Left lobe of liver (tissue), 2 donors: ENCODE data around the gene NR6A1. TPM values are rescaled to one million over a fixed set of nuclear protein-coding genes. Genes with fewer than 3 reads are reported as not detected.
A peak's percentile ranks its signal among the peaks of the same experiment; 100 is the strongest.

ENCODE experiments used
- ATAC-seq: fragments of 200-7000 bp; cut with Tn5 transposase; one replicate; pipeline ENCODE4 v1.9.1; 2020; ENCODE audit warnings: mild to moderate bottlenecking, moderate library complexity
- DNase-seq: peaks from one replicate; pipeline ENCODE4 v3.0.0-alpha.2; 2020; ENCODE audit warnings: low spot score
- total RNA-seq: library from RNA; stranded (reverse); gene quantifications from one replicate; pipeline ENCODE4 v1.2.1, GENCODE V29; 2021
- donor health status: DM: no; HTN: no; CAD: no; lungs with moderate emphysema.
- donor health status: DM: no; HTN: yes; CAD: no.

Gene NR6A1
- total RNA-seq, 1 donor from 2014 or later, result 2.4 TPM

DNA sequence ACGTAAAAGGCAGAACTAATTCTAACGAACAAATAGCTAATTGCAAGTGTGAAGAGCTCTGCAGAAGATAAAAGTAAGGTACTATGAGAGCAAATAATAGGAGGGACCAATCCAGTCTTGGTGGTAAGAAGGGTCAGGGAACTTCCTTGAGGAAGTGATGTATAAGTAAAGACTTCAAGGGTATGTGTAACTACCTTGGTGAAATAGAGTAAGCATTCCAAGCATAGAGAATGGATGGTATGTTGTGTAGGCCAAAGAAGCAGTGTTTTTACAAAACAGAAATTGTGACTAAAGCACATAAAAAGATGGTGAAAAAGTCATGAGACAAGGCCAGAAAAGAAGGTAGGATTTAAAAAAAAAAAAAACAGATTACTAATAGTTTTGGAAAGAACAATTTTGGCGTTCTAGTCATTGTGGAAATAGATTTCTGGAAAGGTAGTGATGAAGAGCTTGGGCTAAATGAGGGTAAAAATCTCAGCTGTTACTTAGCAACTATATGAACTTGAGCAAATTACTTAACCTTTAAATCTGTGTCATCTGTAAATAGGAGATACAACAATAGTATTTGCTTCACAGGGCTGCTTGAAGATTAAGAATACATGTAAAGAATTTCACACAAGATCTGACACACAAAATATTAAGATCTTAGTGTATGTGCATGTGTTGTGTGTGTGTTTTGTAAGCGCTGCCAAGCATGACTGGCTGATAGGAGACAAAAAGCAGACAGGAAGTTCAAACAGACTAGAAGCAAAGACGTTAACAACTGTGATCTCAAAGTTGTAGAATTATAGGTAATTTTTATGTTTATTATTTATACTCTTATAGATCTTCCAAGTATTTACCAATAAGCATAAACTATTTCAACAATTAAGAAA lies 73.5 kb downstream of the NR6A1 start:
- no peak for ATAC-seq
- DNase-seq, result no peak

DNA sequence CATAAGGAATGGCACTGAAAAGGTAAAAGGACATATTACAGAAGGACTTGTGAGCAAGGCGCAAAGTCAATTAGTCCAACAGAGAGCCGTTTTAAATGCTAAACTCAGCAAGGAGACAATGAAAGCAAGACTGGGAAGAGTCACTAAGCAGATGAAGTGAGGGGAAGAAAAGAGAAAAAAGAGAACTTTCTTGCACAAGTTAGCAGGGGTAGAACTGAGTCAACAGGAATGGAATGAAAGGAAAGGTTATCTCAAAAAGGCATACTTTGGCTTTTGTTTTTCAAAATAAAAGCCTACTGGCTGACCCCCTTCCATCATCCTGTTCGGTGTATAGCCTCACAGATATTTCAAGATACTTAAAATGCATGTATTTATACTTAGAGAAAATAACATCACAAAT lies 75.0 kb downstream of the NR6A1 start:
- DNase-seq, result no peak
- ATAC-seq, result no peak

DNA sequence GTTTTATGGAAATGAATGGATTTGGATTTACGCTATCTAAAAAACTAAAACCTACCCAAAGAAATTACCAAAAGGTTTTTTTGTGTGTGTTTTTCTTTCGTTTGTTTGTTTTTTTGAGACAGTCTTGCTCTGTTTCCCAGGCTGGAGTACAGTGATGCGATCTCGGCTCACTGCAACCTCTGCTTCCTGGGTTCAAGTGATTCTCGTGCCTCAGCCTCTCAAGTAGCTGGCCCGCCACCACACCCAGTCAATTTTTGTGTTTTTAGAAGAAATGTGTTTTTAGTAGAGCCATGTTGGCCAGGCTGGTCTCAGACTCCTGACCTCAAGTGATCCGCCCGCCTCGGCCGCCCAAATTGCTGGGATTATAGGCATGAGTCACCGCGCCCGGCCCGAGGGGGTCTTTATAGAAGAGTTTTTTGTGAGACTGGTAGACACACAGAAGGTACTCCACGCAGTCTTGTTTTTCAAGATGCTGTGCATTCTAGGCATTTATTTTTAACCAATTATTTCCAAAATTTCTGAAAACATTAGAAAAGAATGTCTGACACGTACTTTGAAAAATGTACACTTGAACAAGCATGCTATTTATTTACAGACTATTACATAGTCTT lies 75.7 kb downstream of the NR6A1 start:
- ATAC-seq (no peak), DNase-seq (no peak)

DNA sequence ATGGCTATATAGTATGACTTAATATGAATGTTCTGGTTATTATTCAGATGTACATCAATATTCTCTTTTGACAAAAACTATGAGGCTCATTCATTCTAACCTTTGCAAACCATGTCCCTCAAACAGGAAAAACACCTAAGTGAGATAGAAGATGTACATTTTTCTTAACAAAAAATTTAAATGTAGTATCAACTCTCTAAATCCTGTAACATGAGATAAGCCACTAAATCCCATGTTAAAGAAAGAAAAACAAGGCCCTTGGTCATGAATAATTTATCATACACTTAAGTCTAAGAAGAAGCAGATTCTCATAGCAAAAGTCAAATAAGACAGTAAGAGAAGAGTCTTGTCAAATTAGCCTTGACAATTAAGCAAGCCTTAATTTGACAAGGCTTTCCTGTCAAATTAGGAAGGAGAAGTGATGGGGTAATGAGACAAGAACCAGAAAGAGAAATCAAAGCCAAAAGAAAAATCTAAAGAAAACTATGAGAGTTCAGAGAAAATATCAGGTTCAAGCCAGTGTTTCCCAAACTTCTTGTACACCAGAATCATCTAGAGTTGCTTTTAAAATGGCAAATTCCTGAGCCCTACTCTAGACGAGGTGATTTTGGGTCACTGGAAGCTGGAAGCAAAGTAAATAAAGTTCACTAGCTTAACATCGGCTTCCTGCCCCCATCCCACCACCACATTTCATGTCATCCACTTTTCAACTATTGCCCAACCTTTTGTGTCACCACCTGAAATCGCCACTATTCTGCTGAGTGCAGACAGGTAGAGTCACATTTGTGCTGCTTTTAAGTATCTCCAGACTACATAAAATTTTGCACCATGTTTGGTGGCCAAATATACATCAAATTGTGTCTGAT lies 76.5 kb downstream of the NR6A1 start:
- DNase-seq, result no peak
- ATAC-seq, result no peak

DNA sequence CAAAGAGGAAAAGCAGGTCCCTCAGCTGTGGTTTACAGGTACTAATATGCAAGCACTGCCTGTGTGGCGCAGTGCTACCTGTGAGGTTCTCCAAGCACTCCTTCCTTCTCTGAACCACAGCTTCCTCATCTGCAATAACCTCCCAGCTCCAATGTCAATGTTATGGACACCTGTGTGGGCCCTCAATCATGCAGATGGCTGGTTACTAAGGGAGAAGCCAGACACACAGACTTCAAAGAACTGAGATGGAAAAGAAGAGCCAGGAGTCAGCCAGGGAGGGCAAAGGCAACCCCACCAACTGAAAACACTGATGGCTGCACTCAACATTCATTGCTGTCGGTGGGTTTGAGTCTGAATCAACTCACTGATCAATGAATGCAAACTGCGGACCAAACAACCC lies 77.7 kb downstream of the NR6A1 start:
- no peak for ATAC-seq
- no peak for DNase-seq

DNA sequence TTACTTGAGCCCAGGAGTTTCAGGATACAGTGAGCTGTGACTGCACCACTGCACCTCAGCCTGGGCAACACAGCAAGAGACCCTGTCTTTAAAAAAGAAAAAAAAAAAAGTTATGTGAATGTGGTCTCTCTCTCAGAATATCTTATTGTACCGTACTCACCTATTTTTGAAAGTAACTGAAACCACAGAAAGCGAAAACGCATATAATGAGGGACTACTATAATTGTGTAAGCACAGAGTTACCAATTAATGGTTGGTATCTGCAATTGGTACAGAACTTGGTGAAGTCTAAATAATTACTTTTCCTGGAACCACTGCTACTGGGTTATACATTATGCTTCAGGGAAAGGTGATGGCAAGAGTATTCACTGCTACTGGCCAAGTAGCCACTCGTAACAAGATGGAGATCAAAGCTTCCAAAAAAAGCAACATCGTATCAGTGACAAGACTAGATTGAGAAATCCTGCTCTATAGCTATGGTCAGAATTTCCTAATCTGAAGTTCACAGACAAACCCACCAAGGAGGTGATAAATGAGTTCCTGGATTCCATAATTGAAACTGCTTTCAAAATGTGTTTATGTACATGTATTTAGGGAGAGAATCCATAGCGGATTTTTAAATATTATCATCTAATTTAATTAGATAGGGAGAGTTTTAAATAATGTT lies 82.7 kb downstream of the NR6A1 start:
- DNase-seq (no peak), ATAC-seq (no peak)

DNA sequence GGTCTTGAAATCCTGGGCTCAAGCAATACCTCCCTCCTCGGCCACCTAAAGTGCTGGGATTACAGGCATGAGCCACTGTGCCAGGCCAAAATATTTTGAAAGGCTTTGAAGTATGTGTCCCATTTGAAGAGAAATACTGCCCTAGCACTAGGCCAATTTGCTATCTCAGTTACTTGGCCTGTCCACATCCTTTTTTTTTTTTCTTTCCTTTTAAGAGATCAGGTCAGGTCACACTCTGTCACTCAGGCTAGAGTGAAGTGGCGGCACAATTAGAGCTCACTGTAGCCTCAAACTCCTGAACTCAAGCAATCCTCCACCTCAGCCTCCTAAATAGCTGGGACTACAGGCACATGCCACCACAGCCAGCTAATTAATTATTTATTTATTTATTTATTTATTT lies 84.2 kb downstream of the NR6A1 start:
- no peak for DNase-seq
- ATAC-seq, result peak; percentile 40

DNA sequence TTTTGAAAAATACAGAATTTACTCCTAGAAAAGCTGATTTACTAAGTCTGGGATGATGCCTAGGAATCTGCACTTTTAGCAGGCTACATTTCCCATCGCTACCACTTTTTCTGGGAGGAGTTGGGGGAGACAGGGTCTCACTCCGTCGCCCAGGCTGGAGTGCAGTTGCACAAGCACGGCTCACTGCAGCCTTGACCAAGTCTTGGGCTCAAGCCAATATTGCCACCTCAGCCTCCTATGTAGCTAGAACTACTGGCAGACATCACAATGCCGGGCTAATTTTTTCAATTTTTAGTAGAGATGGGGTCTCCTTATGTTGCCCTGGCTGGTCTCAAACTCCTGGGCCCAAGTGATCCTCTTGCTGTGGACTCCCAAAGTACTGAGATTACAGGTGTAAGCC lies 85.9 kb downstream of the NR6A1 start:
- DNase-seq (no peak), ATAC-seq (peak; percentile 69)

DNA sequence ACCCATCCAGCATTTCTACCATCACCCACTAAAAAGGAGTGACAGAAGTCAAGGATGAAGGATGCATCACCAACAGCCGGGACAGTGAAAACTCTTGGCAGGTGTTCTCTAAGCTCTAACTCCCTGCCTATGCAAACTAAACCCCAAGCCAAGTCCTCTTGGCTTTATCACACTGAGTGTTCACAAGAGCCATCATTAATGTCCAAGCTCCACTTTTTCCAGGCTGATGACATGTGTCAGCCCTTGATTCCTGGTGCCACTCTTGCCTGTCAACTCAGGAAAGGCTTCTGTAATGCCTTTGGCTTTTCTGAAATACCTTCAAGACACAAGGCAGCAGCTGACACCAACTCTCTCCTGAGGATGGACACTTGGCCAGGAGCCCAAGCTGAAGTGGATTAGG lies 86.9 kb downstream of the NR6A1 start:
- peak; percentile 62 for ATAC-seq
- DNase-seq, result no peak

DNA sequence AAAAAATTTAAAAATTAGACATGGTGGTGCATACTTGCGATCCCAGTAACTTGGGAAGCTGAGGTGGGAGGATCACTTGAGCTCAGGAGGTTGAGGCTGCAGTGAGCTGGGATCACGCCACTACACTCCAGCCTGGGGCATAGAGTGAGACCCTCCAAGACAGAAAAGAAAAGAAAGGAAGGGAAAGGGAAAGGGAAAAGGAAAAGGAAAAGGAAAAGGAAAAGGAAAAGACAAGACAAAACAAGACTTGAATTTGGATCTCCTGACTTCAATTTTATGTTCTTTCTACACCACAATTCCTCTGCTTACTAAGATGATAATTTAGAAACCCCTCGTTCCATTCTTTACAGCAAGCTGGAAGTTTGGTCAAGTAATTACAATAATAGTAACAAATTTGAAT lies 88.1 kb downstream of the NR6A1 start:
- DNase-seq (no peak), ATAC-seq (no peak)

DNA sequence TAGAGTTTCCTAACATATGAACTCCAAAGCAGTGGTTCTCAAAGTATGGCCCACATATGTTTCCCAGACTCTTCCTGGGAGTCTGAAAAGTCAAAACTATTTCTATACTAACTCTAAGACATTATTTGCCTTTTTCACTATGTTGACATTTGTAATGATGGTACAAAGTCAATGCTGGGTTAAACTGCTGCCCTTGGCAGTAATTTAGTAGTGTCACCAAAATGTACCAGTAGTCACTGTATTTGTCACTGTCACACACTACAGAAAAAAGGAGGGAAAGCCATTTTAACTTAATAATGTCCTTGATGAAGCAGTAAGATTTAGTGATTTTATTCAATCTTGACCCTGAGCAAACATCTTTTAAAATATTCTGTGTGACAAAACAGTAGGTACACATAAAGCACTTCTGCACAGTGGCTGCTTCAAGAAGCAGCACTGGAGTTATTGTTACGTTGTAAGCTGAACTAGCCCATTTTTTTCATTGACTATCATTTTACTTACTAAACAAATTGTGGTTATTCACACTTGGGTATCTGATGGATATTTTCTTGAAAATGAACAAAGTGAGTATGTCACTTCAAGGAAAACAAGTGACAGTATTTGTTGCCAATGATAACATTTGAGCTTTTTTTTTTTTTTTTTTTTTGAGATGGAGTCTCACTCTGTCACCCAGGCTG lies 90.3 kb downstream of the NR6A1 start:
- DNase-seq (no peak), ATAC-seq (peak; percentile 63)

DNA sequence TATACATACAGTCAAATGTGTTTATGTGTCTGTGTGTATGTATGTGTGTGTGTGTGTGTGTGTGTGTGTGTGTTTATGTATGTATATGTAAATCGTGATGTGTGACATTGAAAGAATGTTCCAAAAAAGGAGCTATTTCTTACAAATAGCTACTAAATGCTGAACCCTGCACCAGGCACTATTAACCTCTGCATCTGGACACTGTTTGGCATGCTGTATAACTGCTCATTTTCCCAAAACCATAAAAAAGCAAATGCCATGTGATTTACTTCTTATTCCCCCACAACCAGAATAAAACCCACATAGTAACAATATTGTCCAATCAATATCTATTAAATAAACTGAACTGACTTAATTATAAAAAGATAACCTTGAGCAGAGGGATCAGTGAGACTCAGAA lies 91.1 kb downstream of the NR6A1 start:
- DNase-seq (no peak), ATAC-seq (no peak)

DNA sequence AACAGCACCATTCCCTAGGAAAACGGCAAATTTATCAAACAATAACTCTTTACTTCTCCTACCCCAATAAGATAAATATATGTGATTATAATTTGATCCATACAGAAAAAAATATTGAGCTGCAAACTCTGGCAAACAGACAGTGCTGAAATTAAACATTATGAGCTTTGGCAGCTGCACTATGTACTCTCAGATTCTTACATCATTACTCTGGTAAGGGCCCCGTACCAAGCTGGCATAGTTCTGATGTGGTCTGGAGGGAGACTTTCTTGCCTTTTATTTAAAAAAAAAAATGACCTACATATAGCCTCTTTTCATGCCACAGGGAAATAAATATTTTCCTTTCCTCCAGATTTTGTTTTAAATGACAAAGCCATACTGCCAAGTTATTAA lies 95.0 kb downstream of the NR6A1 start:
- ATAC-seq (peak; percentile 90), DNase-seq (no peak)

DNA sequence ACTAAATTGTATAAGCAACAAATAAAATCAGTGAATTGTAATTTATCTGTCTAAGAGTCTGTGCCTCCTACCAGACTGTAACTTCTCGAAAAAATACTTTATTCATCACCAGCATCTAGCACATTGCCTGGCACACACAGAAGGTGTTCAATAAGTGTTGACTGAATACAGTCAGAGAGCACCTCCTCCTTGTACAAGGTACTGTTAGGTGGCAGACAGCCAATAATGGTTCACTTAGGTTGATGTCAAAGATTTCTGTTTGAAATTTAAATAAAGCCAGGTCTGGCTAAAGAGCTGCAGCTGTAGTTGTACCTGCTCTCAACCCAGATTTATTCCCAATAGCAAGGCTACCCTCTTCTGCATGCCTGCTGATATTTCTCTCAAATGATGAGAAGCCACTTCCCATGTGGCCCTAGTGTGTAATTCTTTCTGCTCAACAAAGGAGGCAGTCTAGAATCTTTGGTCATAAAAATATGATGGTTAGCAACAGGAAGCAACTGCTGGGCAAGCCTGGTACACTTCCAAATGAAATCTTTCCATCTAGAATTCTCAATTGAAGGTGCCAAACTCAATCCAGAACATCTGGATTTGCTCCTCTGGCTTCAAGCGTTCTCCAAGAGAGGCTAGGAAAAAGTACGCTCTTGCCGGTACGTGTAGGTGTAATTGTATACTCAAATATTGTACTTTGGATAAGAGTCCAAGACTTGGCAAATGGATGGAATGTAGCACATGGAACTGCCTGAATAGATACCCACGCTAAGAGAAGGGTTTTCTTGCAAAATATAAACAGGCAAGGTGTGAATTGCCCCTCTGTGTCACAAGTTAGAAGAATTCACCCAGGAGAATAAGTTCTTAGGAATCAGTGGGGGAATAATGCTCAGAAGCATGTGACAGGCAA lies 95.6 kb downstream of the NR6A1 start:
- DNase-seq (no peak), ATAC-seq (peak; percentile 69)

DNA sequence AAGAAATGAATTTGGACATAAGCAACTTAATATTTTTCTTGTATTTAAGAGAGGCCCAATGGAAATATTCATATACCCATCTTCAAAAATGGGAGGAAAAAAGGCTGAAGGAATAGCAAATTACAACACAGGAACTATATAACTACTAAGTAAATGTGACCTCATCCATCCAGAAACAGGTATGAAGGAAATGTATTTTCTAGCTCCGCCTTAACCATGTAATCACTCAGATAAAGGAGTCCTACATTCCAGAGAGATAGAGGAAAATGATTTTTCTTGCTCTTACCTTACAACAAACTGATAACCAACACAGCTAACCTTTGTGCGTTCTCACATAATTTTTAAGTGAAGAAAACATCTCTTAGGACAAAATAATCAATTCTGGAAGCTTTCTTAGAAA lies 96.5 kb downstream of the NR6A1 start:
- no peak for ATAC-seq
- no peak for DNase-seq

DNA sequence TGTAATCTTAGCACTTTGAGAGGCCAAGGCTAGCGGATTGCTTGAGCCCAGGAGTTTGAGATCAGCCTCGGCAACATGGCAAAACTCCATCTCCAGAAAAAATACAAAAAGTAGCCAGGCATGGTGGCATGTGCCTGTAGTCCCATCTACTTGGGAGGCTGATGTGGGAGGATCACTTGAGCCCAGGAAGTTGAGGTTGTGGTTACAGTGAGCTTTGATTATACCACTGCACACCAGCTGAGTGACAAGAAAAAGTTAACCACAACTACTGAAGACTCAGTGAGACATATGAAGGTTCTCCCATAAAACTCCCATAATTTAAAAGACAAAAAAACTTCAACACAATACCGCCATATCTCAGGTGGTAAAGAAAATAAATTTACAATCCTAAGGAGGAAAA lies 98.0 kb downstream of the NR6A1 start:
- no peak for DNase-seq

DNA sequence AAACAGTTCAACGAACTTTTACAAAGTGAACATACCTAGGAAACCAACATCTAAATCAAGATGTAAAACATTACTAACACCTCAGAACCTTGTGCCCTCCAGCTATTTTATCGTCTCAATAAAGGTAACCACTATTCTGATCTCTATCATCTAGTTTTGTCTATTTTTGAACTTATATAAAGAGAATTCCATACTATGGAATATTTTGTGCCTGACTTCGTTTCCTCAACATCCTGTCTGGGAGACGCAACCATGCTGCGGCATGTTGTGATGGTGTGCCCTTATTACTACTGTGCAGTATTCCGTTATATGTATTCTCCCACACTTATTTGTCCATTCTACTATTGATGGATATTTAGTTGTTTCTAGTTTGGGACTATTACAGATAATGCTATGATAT lies 99.2 kb downstream of the NR6A1 start:
- ATAC-seq (no peak), DNase-seq (no peak)

More for the DNA sequence above, 98.0 kb downstream of the NR6A1 start:
- ATAC-seq, result no peak

DNA sequence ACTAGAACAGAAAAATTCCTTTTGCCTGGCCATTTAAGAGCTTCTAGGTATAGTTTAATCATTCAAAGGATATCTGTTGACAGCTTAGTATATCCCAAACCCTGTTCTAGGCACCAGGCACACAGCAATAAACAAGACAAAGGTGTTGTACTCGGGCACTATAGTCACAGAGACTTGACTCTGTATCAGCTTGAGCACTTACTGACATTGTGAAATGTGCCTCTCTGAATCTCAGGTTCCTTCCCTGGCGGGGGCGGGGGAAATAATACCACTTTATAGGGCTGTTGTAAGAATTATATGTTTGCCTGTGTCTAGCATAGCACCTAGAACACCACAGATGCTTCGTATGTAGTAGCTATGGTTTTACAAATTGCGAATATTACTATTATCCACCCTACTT lies 104.5 kb downstream of the NR6A1 start:
- ATAC-seq, result no peak
- no peak for DNase-seq

DNA sequence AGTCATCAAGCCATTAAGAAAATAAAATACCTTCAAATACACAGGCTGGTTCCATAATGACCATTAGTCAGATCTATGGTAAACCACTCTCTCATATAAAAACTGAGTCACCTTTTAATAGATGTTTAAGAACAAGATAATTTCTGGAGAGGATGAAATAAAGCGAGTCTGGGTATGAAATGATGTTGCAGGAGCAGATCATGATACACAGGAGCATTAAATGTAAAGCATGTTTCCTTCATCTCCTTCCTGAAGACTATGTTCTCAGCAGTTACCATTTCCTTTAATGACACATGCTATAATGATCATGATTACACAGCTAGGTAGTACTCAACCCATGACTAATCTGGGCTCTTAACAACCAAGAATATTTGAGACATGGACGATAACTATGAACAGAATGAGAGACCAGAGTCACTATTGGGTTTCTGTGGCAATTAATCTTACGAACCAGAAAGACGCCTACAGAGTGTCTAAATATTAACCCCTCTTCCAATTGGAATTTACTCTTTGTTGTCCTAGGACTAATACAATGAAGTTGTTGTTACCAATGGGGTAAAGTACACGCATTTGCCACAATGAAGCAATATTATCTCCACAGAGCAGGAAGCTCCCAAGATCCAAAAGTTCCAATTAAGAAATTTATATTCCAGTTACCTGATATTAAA lies 105.6 kb downstream of the NR6A1 start:
- peak; percentile 60 for ATAC-seq
- no peak for DNase-seq
